SK-N-SH (cell line): ENCODE results near the gene DARS2. TPM values are rescaled to one million over a fixed set of nuclear protein-coding genes. Genes with fewer than 3 reads are reported as not detected.

Source experiments
- CHD2 ChIP-seq: fragments of 150-350 bp; IDR thresholded peaks from 2 replicates; pipeline ENCODE4 v1.6.1; 2018; ENCODE audit warnings: low read length; ENCODE audit not compliant: partially characterized antibody
- EZH2phosphoT487 ChIP-seq: fragments of 200-600 bp; sonication (generic); IDR thresholded peaks from 2 replicates; pipeline ENCODE4 v1.6.1; 2017; ENCODE audit warnings: low read depth, mixed run types, mild to moderate bottlenecking, antibody characterized with exemption, moderate library complexity, borderline replicate concordance
- FOSL2 ChIP-seq: IDR thresholded peaks from 2 replicates; pipeline ENCODE4 v1.4.0; 2012; ENCODE audit warnings: low read depth, mild to moderate bottlenecking, moderate library complexity, borderline replicate concordance
- GABPA ChIP-seq: IDR thresholded peaks from 2 replicates; pipeline ENCODE4 v1.4.0; 2012; ENCODE audit warnings: low read depth, mild to moderate bottlenecking
- IRF3 ChIP-seq: fragments of 150-350 bp; IDR thresholded peaks from 2 replicates; pipeline ENCODE4 v1.6.1; 2016; ENCODE audit warnings: mild to moderate bottlenecking, low read depth, low read length
- MAX ChIP-seq: IDR thresholded peaks from 2 replicates; pipeline ENCODE4 v1.4.0; 2012; ENCODE audit warnings: low read depth
- MEF2A ChIP-seq: IDR thresholded peaks from 2 replicates; pipeline ENCODE4 v1.4.0; 2012; ENCODE audit warnings: low read depth, borderline replicate concordance
- MXI1 ChIP-seq: IDR thresholded peaks from 2 replicates; pipeline ENCODE4 v1.6.1; 2012; ENCODE audit warnings: mild to moderate bottlenecking, low read depth, low read length, improper control_type of control experiment
- NFIC ChIP-seq: IDR thresholded peaks from 2 replicates; pipeline ENCODE4 v1.4.0; 2012; ENCODE audit warnings: borderline replicate concordance
- NRF1 ChIP-seq: IDR thresholded peaks from 2 replicates; pipeline ENCODE4 v1.6.1; 2012; ENCODE audit warnings: low read depth, mild to moderate bottlenecking, low read length
- PBX3 ChIP-seq: IDR thresholded peaks from 2 replicates; pipeline ENCODE4; 2012
- RAD21 ChIP-seq: IDR thresholded peaks from 2 replicates; pipeline ENCODE4 v1.6.1; 2012; ENCODE audit warnings: mild to moderate bottlenecking, low read length
- REST ChIP-seq: IDR thresholded peaks from 2 replicates; pipeline ENCODE4 v1.6.1; 2012; ENCODE audit warnings: mild to moderate bottlenecking, low read depth, low read length, moderate library complexity
- RXRA ChIP-seq: IDR thresholded peaks from 2 replicates; pipeline ENCODE4 v1.4.0; 2012; ENCODE audit warnings: low read depth, mild to moderate bottlenecking, borderline replicate concordance
- SMC3 ChIP-seq: IDR thresholded peaks from 2 replicates; pipeline ENCODE4 v1.6.1; 2012; ENCODE audit warnings: low read depth, low read length, improper control_type of control experiment
- TAF1 ChIP-seq: IDR thresholded peaks from 2 replicates; pipeline ENCODE4 v1.6.1; 2012; ENCODE audit warnings: low read depth, mild to moderate bottlenecking, low read length, moderate library complexity, borderline replicate concordance
- TCF12 ChIP-seq: IDR thresholded peaks from 2 replicates; pipeline ENCODE4 v1.4.0; 2012
- USF1 ChIP-seq: IDR thresholded peaks from 2 replicates; pipeline ENCODE4 v1.4.0; 2012; ENCODE audit warnings: low read depth, borderline replicate concordance
- YY1 ChIP-seq: IDR thresholded peaks from 2 replicates; pipeline ENCODE4 v1.4.0; 2012; ENCODE audit warnings: low read depth, mild to moderate bottlenecking
- ZBTB33 ChIP-seq: IDR thresholded peaks from 2 replicates; pipeline ENCODE4 v1.4.0; 2012; ENCODE audit warnings: low read depth, borderline replicate concordance
- polyA plus RNA-seq, 3 experiments: library from polyadenylated mRNA; depleted of rRNA; stranded (reverse); fragments of >200 nt; gene quantifications; 2 replicates each; pipeline ENCODE4 v1.2.3, GENCODE V29; 2012

The DARS2 gene
- polyA plus RNA-seq, 1 of the 3 experiments (the other 2 are of a cell fraction): 17.1 TPM

- TF ChIP-seq NRF1 (no peak), MXI1 (peak; percentile 95), ZBTB33 (no peak), CHD2 (no peak), TCF12 (no peak), YY1 (peak; percentile 84), RXRA (no peak), SMC3 (no peak; the same call in 1 of the 2 replicates), REST (peak; percentile 52; the same call in 1 of the 2 replicates), USF1 (peak; percentile 94), IRF3 (no peak), NFIC (no peak), FOSL2 (no peak), PBX3 (no peak), TAF1 (peak; percentile 99), RAD21 (no peak), MEF2A (no peak), GABPA (no peak), EZH2phosphoT487 (no peak), MAX (peak; percentile 89)
Observed at GRCh38 chr1:173867753-173868265, 43.3 kb downstream of the DARS2 start, which contains the start of gene GAS5 (continued).
